GM12873 (cell line): ENCODE data around the gene RNASEH1.

Experiments used
- CTCF ChIP-seq: IDR thresholded peaks from 2 replicates; pipeline ENCODE4 v1.5.1; 2012; ENCODE audit warnings: low read depth, mild to moderate bottlenecking, moderate library complexity, low read length, control low read depth; ENCODE audit not compliant: insufficient read depth; ENCODE audit errors: missing control alignments

RNASEH1 gene

GRCh38 chr2:3536682-3537632 is 21.2 kb downstream of the RNASEH1 start:
- TF ChIP-seq CTCF: peak; percentile 36

- no peak for TF ChIP-seq CTCF
These were observed 22.1 kb downstream of the RNASEH1 start for GRCh38 chr2:3535794-3536681.

- TF ChIP-seq CTCF: no peak
These were observed 22.7 kb downstream of the RNASEH1 start for GRCh38 chr2:3535467-3535793.

GRCh38 chr2:3534251-3534814 is 23.8 kb downstream of the RNASEH1 start:
- TF ChIP-seq CTCF: no peak

- no peak for TF ChIP-seq CTCF
These were observed 24.3 kb downstream of the RNASEH1 start for GRCh38 chr2:3533836-3534235.

GRCh38 chr2:3532941-3533340 is 25.2 kb downstream of the RNASEH1 start:
- TF ChIP-seq CTCF: no peak
